Activated T-cell treated with anti-CD3 and anti-CD28 coated beads for 1 hour (primary cell): ENCODE results near the gene GAS7.
"Not testable (repeated sequence)": the region's sequence is repeated elsewhere in the genome, so short reads cannot be mapped to it uniquely, and the experiment has no call there.

ENCODE experiments used
- DNase-seq: peaks from one replicate; pipeline ENCODE4 v3.0.0-alpha.2; 2020; ENCODE audit warnings: low read depth

GAS7 gene

GRCh38 chr17:10072086-10072485 is 126.3 kb downstream of the GAS7 start:
- no peak for DNase-seq

GRCh38 chr17:10071141-10071540 is 127.3 kb downstream of the GAS7 start:
- DNase-seq: no peak

GRCh38 chr17:10070690-10071089 is 127.7 kb downstream of the GAS7 start:
- no peak for DNase-seq

- DNase-seq: no peak
Measured at GRCh38 chr17:10069301-10069700, 129.1 kb downstream of the GAS7 start.

GRCh38 chr17:10067446-10068143 is 130.8 kb downstream of the GAS7 start:
- no peak for DNase-seq

GRCh38 chr17:10064536-10064935 is 133.9 kb downstream of the GAS7 start:
- no peak for DNase-seq

GRCh38 chr17:10063730-10064241 is 134.6 kb downstream of the GAS7 start:
- DNase-seq: no peak

- no peak for DNase-seq
Measured at GRCh38 chr17:10062691-10063385, 135.6 kb downstream of the GAS7 start.

GRCh38 chr17:10061111-10061845 is 137.1 kb downstream of the GAS7 start:
- no peak for DNase-seq

GRCh38 chr17:10060526-10060925 is 137.9 kb downstream of the GAS7 start:
- no peak for DNase-seq

- no peak for DNase-seq
Measured at GRCh38 chr17:10059684-10060211, 138.7 kb downstream of the GAS7 start.

GRCh38 chr17:10058921-10059683 is 139.3 kb downstream of the GAS7 start:
- DNase-seq: no peak

GRCh38 chr17:10057466-10057865 is 140.9 kb downstream of the GAS7 start:
- DNase-seq: not testable (repeated sequence)

- no peak for DNase-seq
Measured at GRCh38 chr17:10055262-10055975, 143.0 kb downstream of the GAS7 start.

- no peak for DNase-seq
Measured at GRCh38 chr17:10053782-10054540, 144.4 kb downstream of the GAS7 start.

- DNase-seq: no peak
Measured at GRCh38 chr17:10052106-10052813, 146.1 kb downstream of the GAS7 start.

GRCh38 chr17:10051112-10051511 is 147.3 kb downstream of the GAS7 start:
- no peak for DNase-seq

- DNase-seq: no peak
Measured at GRCh38 chr17:10050597-10051101, 147.8 kb downstream of the GAS7 start.

- no peak for DNase-seq
Measured at GRCh38 chr17:10048629-10049350, 149.6 kb downstream of the GAS7 start.
